Fibroblast of the aortic adventitia (primary cell): ENCODE measurements around the gene FLYWCH1. TPM values are rescaled to one million over a fixed set of nuclear protein-coding genes. Genes with fewer than 3 reads are reported as not detected.

ENCODE experiments used
- DNase-seq: peaks from one replicate; pipeline ENCODE4 v3.0.0-alpha.2; 2010; ENCODE audit warnings: low read depth
- H3K4me3 ChIP-seq: 2 replicates; pipeline ENCODE4 v1.5.1; 2011; ENCODE audit warnings: low read depth, mild to moderate bottlenecking, control low read depth, low read length, moderate library complexity
- total RNA-seq: library from RNA; depleted of rRNA; stranded (reverse); fragments of >200 nt; gene quantifications from 2 replicates; pipeline ENCODE4 v1.2.3, GENCODE V29; 2012; ENCODE audit warnings: low replicate concordance
- TF ChIP-seq, protein P1 (sequence below): IDR thresholded peaks from 2 replicates; pipeline ENCODE4 v1.5.1; 2011; ENCODE audit warnings: mild to moderate bottlenecking, low read length, control low read depth, inconsistent platforms; ENCODE audit not compliant: insufficient read depth

The FLYWCH1 gene
- total RNA-seq, 1 donor: 37.4 TPM

GRCh38 chr16:2973605-2974318, 62.0 kb downstream of the FLYWCH1 start:
- no peak for DNase-seq
- TF ChIP-seq, protein P1, sequence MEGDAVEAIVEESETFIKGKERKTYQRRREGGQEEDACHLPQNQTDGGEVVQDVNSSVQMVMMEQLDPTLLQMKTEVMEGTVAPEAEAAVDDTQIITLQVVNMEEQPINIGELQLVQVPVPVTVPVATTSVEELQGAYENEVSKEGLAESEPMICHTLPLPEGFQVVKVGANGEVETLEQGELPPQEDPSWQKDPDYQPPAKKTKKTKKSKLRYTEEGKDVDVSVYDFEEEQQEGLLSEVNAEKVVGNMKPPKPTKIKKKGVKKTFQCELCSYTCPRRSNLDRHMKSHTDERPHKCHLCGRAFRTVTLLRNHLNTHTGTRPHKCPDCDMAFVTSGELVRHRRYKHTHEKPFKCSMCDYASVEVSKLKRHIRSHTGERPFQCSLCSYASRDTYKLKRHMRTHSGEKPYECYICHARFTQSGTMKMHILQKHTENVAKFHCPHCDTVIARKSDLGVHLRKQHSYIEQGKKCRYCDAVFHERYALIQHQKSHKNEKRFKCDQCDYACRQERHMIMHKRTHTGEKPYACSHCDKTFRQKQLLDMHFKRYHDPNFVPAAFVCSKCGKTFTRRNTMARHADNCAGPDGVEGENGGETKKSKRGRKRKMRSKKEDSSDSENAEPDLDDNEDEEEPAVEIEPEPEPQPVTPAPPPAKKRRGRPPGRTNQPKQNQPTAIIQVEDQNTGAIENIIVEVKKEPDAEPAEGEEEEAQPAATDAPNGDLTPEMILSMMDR: no peak
- no peak overlapping the region for H3K4me3 ChIP-seq

DNA sequence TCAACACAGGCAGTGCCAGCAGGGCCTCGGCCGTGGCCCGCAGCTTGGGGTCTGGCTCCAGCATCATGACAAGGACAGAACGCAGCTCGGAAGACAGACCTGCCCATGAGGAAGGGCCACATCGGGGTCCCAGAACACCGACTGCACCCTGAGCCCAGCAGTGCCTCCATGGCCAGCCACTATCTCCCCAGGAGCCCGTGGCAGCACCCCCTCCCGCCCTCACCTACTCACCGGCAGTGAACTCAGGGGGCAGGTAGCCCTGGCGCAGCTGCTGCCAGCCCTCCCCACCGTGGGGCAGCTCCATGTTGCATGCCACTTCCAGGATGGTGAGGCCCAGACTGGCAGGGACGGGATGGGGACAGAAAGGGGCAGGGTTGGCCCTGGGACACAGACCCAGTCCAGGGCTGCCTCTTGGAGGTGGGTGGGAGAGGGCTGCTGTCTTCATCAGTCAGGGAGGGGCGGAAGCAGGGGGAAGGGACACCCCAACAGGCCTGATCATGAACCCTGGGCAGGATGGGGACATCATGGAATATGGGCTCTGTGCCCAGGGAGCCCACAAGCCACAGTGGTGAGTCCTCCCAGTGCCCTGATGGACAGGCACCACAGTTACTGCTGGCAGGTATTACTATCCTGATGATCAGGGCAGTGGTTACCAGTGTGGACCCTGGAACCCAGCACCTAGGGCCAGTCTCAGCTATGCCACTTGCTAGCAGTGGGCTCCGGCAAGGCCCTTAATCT, 62.8 kb downstream of the FLYWCH1 start:
- no peak for DNase-seq
- H3K4me3 ChIP-seq: no peak overlapping the region
- TF ChIP-seq, protein P1: no peak

- TF ChIP-seq, protein P1: no peak
- no peak for DNase-seq
Measured at GRCh38 chr16:2975161-2975795, 63.5 kb downstream of the FLYWCH1 start.

DNA sequence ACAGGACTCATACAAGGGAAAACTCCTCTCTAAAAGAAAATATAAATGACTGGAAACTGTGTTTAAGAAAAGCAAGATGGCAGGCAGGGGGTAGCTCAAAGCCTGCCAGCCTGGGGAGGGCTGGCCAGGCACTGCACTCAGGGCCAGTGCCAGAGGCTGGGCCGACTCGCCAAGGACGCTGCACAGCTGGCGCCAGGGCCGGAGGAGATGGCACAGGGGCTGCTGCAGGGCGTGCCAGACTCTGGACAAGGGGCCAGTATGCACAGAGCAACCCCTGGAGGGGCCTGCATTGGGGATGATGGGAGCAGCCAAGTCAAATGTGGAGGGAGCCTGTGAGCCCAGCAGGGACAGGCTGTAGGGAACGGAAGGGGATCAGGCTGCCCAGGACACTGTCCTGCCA, 64.5 kb downstream of the FLYWCH1 start:
- DNase-seq: no peak
- no peak overlapping the region for H3K4me3 ChIP-seq
- TF ChIP-seq, protein P1: no peak

More at GRCh38 chr16:2975161-2975795, 63.5 kb downstream of the FLYWCH1 start:
- H3K4me3 ChIP-seq: no peak overlapping the region

DNA sequence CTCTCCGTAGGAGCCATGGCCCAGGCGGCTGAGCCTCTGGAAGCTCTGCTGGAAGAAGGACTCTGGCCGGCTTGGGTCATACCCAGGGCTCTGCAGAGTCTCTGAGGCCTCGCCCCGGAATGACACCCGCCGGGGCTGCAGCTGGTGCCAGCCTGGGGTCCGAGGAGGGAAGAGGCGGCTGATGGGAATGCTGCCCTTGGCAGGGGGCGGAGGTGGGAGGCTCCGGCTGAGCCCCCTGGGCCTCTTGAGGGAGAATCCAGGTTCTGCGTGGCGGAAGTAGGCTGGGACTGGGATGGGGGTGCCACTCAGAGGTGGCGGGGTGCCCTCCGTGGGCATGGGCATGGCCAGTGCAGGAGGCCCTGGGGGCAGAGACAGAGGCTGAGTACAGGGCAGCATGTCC, 64.9 kb downstream of the FLYWCH1 start:
- TF ChIP-seq, protein P1: no peak
- no peak for DNase-seq
- no peak overlapping the region for H3K4me3 ChIP-seq

- DNase-seq: no peak
- H3K4me3 ChIP-seq: no peak overlapping the region
- TF ChIP-seq, protein P1: no peak
Measured at GRCh38 chr16:2977440-2977839, 65.7 kb downstream of the FLYWCH1 start.
